IMR-90 (cell line): ENCODE measurements around the gene NLGN1. TPM values are rescaled to one million over a fixed set of nuclear protein-coding genes. Genes with fewer than 3 reads are reported as not detected.

Experiments
- ATAC-seq: fragments of 200-7000 bp; cut with Tn5 transposase; 2 replicates; pipeline ENCODE4 v1.9.1; 2020; ENCODE audit warnings: low read depth, mild to moderate bottlenecking, moderate library complexity
- BruUV-seq: library from RNA; stranded (reverse); fragments of 400-500 nt; replicated peaks from 2 replicates; lab custom pipeline; 2021; lab: Mats Ljungman, UMichigan
- CTCF ChIA-PET: fragments of 300-600 bp; formaldehyde crosslinking; extraction: SDS; loops from one replicate; lab custom pipeline; 2021; ENCODE audit warnings: antibody characterized with exemption; lab: Yijun Ruan, JAX
- POLR2A ChIA-PET: fragments of 300-600 bp; sonication (Branson Sonifier 250); formaldehyde crosslinking; loops from one replicate; lab custom pipeline; 2022; ENCODE audit warnings: antibody characterized with exemption; ENCODE audit not compliant: unreplicated experiment; lab: Charles Lee
- DNase-seq: peaks from one replicate; pipeline ENCODE4 v3.0.0; 2013
- H2AFZ ChIP-seq: replicated peaks from 2 replicates; pipeline ENCODE3; 2013; ENCODE audit warnings: low read length, mild to moderate bottlenecking; ENCODE audit not compliant: poor library complexity
- H2AK5ac ChIP-seq: 2 replicates; pipeline ENCODE4 v1.6.1; 2013; ENCODE audit warnings: low read depth, low read length, inconsistent platforms
- H2AK9ac ChIP-seq: replicated peaks from 2 replicates; pipeline ENCODE3; 2013; ENCODE audit warnings: mild to moderate bottlenecking, low read depth, low read length, moderate library complexity; ENCODE audit not compliant: poor library complexity
- H2BK120ac ChIP-seq: 2 replicates; pipeline ENCODE4 v1.6.1; 2013; ENCODE audit warnings: low read depth, low read length, inconsistent platforms
- H2BK15ac ChIP-seq: 3 replicates; pipeline ENCODE4 v1.6.1; 2013; ENCODE audit warnings: low read depth, low read length, inconsistent platforms
- H2BK20ac ChIP-seq: 2 replicates; pipeline ENCODE4 v1.6.1; 2013; ENCODE audit warnings: low read depth, mild to moderate bottlenecking, inconsistent platforms, low read length, moderate library complexity
- H2BK5ac ChIP-seq: 2 replicates; pipeline ENCODE4 v1.6.1; 2013; ENCODE audit warnings: mild to moderate bottlenecking, low read depth, low read length, inconsistent platforms; ENCODE audit not compliant: poor library complexity, severe bottlenecking
- H3K14ac ChIP-seq: replicated peaks from 2 replicates; pipeline ENCODE4 v1.6.1; 2013; ENCODE audit warnings: low read depth, low read length, inconsistent platforms
- H3K18ac ChIP-seq: 2 replicates; pipeline ENCODE4 v1.6.1; 2013; ENCODE audit warnings: low read depth, low read length, control low read depth
- H3K23ac ChIP-seq: 2 replicates; pipeline ENCODE4 v1.6.1; 2013; ENCODE audit warnings: low read depth, low read length, inconsistent platforms
- H3K27ac ChIP-seq: 2 replicates; pipeline ENCODE4 v1.5.1; 2013; ENCODE audit warnings: mild to moderate bottlenecking, control low read depth, low read length; ENCODE audit not compliant: insufficient read depth
- H3K27me3 ChIP-seq: 2 replicates; pipeline ENCODE4 v1.6.1; 2013; ENCODE audit warnings: low read length; ENCODE audit not compliant: control insufficient read depth, insufficient read depth
- H3K36me3 ChIP-seq: 2 replicates; pipeline ENCODE4 v1.6.1; 2013; ENCODE audit warnings: low read length, mixed read lengths; ENCODE audit not compliant: control insufficient read depth, insufficient read depth
- H3K4ac ChIP-seq: 2 replicates; pipeline ENCODE4 v1.6.1; 2013; ENCODE audit warnings: low read depth, low read length, inconsistent platforms
- H3K4me1 ChIP-seq: 2 replicates; pipeline ENCODE4 v1.6.1; 2013; ENCODE audit warnings: low read length, mixed read lengths; ENCODE audit not compliant: control insufficient read depth, insufficient read depth
- H3K4me2 ChIP-seq: 2 replicates; pipeline ENCODE4 v1.6.1; 2013; ENCODE audit warnings: low read depth, mild to moderate bottlenecking, control low read depth, low read length, moderate library complexity
- H3K4me3 ChIP-seq: 2 replicates; pipeline ENCODE4 v1.5.1; 2013; ENCODE audit warnings: low read depth, mild to moderate bottlenecking, control low read depth, low read length, moderate library complexity; ENCODE audit not compliant: insufficient read depth
- H3K56ac ChIP-seq: 2 replicates; pipeline ENCODE4 v1.6.1; 2013; ENCODE audit warnings: low read length, inconsistent platforms; ENCODE audit not compliant: insufficient read depth; ENCODE audit errors: extremely low read depth
- H3K79me1 ChIP-seq, 2 experiments: 2 replicates each; pipeline ENCODE4 v1.6.1; 2013; ENCODE audit warnings: low read length in 2 of 2, inconsistent platforms in 1 of 2, low read depth in 1 of 2
- H3K9ac ChIP-seq: 2 replicates; pipeline ENCODE4 v1.6.1; 2013; ENCODE audit warnings: low read depth, low read length, control low read depth
- H3K9me1 ChIP-seq: 2 replicates; pipeline ENCODE4 v1.6.1; 2013; ENCODE audit warnings: low read length, inconsistent platforms; ENCODE audit not compliant: insufficient read depth
- H3K9me3 ChIP-seq: 2 replicates; pipeline ENCODE4 v1.6.1; 2013; ENCODE audit warnings: low read length; ENCODE audit not compliant: control insufficient read depth, insufficient read depth
- H4K20me1 ChIP-seq: 2 replicates; pipeline ENCODE4 v1.6.1; 2013; ENCODE audit warnings: low read length, inconsistent platforms; ENCODE audit not compliant: insufficient read depth
- H4K5ac ChIP-seq: 2 replicates; pipeline ENCODE4 v1.6.1; 2013; ENCODE audit warnings: mild to moderate bottlenecking, low read depth, low read length, control low read depth
- H4K8ac ChIP-seq, 2 experiments: 2 replicates each; pipeline ENCODE4 v1.6.1; 2013; ENCODE audit warnings: low read depth in 2 of 2, low read length in 2 of 2, control low read depth in 1 of 2, inconsistent platforms in 1 of 2
- H4K91ac ChIP-seq: 2 replicates; pipeline ENCODE4 v1.6.1; 2013; ENCODE audit warnings: low read depth, low read length, inconsistent platforms; ENCODE audit not compliant: insufficient read depth
- BHLHE40 ChIP-seq: fragments of 150-350 bp; IDR thresholded peaks from 2 replicates; pipeline ENCODE4 v1.6.1; 2016; ENCODE audit warnings: mild to moderate bottlenecking, low read depth, low read length
- CEBPB ChIP-seq: IDR thresholded peaks from 2 replicates; pipeline ENCODE4 v1.6.1; 2012; ENCODE audit warnings: low read depth, low read length, improper control_type of control experiment
- CHD1 ChIP-seq: IDR thresholded peaks from 2 replicates; pipeline ENCODE4 v1.6.1; 2012; ENCODE audit warnings: low read depth, low read length, improper control_type of control experiment
- MAFK ChIP-seq: IDR thresholded peaks from 2 replicates; pipeline ENCODE4 v1.6.1; 2012; ENCODE audit warnings: low read depth, low read length, improper control_type of control experiment
- MAZ ChIP-seq: IDR thresholded peaks from 2 replicates; pipeline ENCODE4 v1.6.1; 2012; ENCODE audit warnings: low read depth, mild to moderate bottlenecking, low read length, improper control_type of control experiment, moderate library complexity, borderline replicate concordance
- MXI1 ChIP-seq: IDR thresholded peaks from 2 replicates; pipeline ENCODE4 v1.6.1; 2012; ENCODE audit warnings: low read depth, mild to moderate bottlenecking, low read length, moderate library complexity, borderline replicate concordance
- NFE2L2 ChIP-seq: fragments of 150-350 bp; IDR thresholded peaks from 2 replicates; pipeline ENCODE4 v1.6.1; 2016; ENCODE audit warnings: low read depth, mild to moderate bottlenecking, low read length
- RCOR1 ChIP-seq: IDR thresholded peaks from 2 replicates; pipeline ENCODE4 v1.6.1; 2012; ENCODE audit warnings: mild to moderate bottlenecking, low read length, improper control_type of control experiment; ENCODE audit not compliant: insufficient replicate concordance
- RFX5 ChIP-seq: IDR thresholded peaks from 2 replicates; pipeline ENCODE4 v1.8.0; 2012; ENCODE audit warnings: low read depth, mild to moderate bottlenecking, low read length, moderate library complexity
- dilution Hi-C: fragments of 300-500 bp; cut with HindIII; formaldehyde crosslinking; loops from one replicate; pipeline ENCODE4 v1.14.3; 2018; ENCODE audit warnings: low sequenced_read_pairs; ENCODE audit not compliant: unreplicated experiment
- in situ Hi-C: fragments of 300-500 bp; cut with MboI; formaldehyde crosslinking; loops from 3 replicates; pipeline ENCODE4 v1.14.3; 2019; ENCODE audit warnings: low sequenced_read_pairs, inconsistent platforms, mixed read lengths
- intact Hi-C: fragments of 100-400 bp; cut with micrococcal nuclease; formaldehyde crosslinking; loops from 2 replicates; pipeline ENCODE4 v1.10.0; 2022
- polyA plus RNA-seq, 3 experiments: library from polyadenylated mRNA; depleted of rRNA; stranded (reverse); fragments of >200 nt; gene quantifications; 2 replicates each; pipeline ENCODE4 v1.2.3, GENCODE V29; 2012; ENCODE audit warnings: low replicate concordance in 1 of 3
- total RNA-seq: library from RNA; depleted of rRNA; stranded (reverse); fragments of >200 nt; gene quantifications from 2 replicates; pipeline ENCODE4 v1.2.3, GENCODE V29; 2012
- TF ChIP-seq, protein P1 (sequence below): fragments of 150-350 bp; IDR thresholded peaks from 2 replicates; pipeline ENCODE4 v1.6.1; 2016; ENCODE audit warnings: low read depth, mild to moderate bottlenecking, low read length, moderate library complexity, borderline replicate concordance
- TF ChIP-seq, protein P2 (sequence below): conservative IDR thresholded peaks from 2 replicates; pipeline ENCODE4 v1.5.1; 2012; ENCODE audit warnings: mild to moderate bottlenecking, low read depth, low read length, improper control_type of control experiment

The NLGN1 gene
- total and polyA plus RNA-seq, 2 of the 4 experiments (the other 2 are of a cell fraction), result 1.8 to 12.5 TPM

- no TSS peak for BruUV-seq
- Histone ChIP-seq H4K91ac (no peak overlapping the region), H2BK15ac (no peak overlapping the region), H3K4me1 (no peaks in the 10 kb centered on the region), H3K9ac (no peak overlapping the region), H4K8ac (no peak overlapping the region), H3K4ac (no peak overlapping the region), H2AK9ac (no peak overlapping the region), H2AK5ac (no peak overlapping the region), H3K9me3 (no peaks in the 10 kb centered on the region), H2BK20ac (no peak overlapping the region), H4K5ac (no peak overlapping the region), H3K23ac (no peak overlapping the region), H3K27me3 (no peaks in the 10 kb centered on the region), H3K4me2 (no peak overlapping the region), H3K4me3 (no peak overlapping the region), H3K79me1 (no peaks in the 10 kb centered on the region), H3K36me3 (no peaks in the 10 kb centered on the region), H3K9me1 (no peaks in the 10 kb centered on the region), H3K27ac (no peak overlapping the region), H2BK5ac (no peak overlapping the region), H4K20me1 (no peaks in the 10 kb centered on the region), H3K56ac (no peak overlapping the region), H2BK120ac (no peak overlapping the region), H3K14ac (no peak overlapping the region), H3K18ac (no peak overlapping the region), H2AFZ (no peak overlapping the region)
- no peak for DNase-seq
- ATAC-seq, result no peak
- intact Hi-C loops, result no loop called here
- dilution Hi-C loops, result no loop called here
- TF ChIP-seq RCOR1 (no peak), CEBPB (no peak), MAZ (no peak), NFE2L2 (no peak), RFX5 (no peak), CHD1 (no peak), MXI1 (no peak), MAFK (no peak), BHLHE40 (no peak)
- TF ChIP-seq, protein P1, sequence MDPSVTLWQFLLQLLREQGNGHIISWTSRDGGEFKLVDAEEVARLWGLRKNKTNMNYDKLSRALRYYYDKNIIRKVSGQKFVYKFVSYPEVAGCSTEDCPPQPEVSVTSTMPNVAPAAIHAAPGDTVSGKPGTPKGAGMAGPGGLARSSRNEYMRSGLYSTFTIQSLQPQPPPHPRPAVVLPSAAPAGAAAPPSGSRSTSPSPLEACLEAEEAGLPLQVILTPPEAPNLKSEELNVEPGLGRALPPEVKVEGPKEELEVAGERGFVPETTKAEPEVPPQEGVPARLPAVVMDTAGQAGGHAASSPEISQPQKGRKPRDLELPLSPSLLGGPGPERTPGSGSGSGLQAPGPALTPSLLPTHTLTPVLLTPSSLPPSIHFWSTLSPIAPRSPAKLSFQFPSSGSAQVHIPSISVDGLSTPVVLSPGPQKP, result no peak
- TF ChIP-seq, protein P2, sequence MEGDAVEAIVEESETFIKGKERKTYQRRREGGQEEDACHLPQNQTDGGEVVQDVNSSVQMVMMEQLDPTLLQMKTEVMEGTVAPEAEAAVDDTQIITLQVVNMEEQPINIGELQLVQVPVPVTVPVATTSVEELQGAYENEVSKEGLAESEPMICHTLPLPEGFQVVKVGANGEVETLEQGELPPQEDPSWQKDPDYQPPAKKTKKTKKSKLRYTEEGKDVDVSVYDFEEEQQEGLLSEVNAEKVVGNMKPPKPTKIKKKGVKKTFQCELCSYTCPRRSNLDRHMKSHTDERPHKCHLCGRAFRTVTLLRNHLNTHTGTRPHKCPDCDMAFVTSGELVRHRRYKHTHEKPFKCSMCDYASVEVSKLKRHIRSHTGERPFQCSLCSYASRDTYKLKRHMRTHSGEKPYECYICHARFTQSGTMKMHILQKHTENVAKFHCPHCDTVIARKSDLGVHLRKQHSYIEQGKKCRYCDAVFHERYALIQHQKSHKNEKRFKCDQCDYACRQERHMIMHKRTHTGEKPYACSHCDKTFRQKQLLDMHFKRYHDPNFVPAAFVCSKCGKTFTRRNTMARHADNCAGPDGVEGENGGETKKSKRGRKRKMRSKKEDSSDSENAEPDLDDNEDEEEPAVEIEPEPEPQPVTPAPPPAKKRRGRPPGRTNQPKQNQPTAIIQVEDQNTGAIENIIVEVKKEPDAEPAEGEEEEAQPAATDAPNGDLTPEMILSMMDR, result no peak
- CTCF ChIA-PET, result interaction anchor here (0.9 kb wide), 1 partner anchor 508 kb away, joined by 3 read pairs; no protein-coding TSS in a partner anchor
- POLR2A ChIA-PET, result no interaction called here
- in situ Hi-C loops, result no loop called here
Measured at GRCh38 chr3:173632945-173633344, 235.4 kb downstream of the NLGN1 start.
